ENCODE measurements around the gene SP2. TPM values are rescaled to one million over a fixed set of nuclear protein-coding genes. Genes with fewer than 3 reads are reported as not detected.

Gene SP2
- total and polyA plus RNA-seq, 2 of the 13 experiments (the other 11 are each of a cell fraction or from before 2014, with no cell fraction given), result 1.4 to 4.8 TPM

DNA sequence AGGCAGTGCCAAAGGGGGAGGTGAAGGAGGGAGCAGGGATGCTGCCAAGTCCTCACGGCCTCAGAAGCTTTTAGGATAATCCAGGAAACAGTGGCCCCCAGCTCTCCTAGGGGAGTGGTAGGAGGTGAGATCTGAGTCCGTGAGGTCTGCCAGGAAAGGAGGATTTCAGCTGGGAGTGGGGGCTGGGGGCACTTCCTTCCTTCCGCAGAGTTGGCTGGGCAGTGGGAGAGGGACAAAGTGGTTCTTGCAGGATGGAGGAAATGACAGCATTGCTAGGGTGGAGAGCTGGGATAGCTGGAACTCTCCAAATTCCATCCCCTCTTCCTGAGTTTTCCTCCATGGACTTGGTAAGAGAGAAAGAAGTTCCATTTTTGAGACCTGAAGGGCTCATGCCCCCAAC, 40.3 kb upstream of the SP2 start:
- CTCF ChIA-PET (ENCODE audit: low intra/inter-chr PET ratio, low total read pairs), result no interaction called here
- Histone ChIP-seq H3K27ac (ENCODE audit: extremely low read length, insufficient read depth, low read length) (no peak overlapping the region), H2AFZ (ENCODE audit: low read length) (no peak overlapping the region), H3K27me3 (ENCODE audit: control insufficient read depth in 1 of 2, insufficient read depth in 2 of 2, low read length in 2 of 2) (peaks cover 10 to 70% of the 10 kb centered on the region in 2 experiments; a peak in 4 of 5 replicates), H3K9ac (ENCODE audit: insufficient read depth, low read depth, low read length) (no peak overlapping the region), H3K4me2 (ENCODE audit: low read depth, low read length) (no peak overlapping the region), H3K4me3 (replicated peaks in 1 of 3; ENCODE audit: insufficient read depth in 1 of 3, low read depth in 2 of 3, low read length in 3 of 3) (no peak overlapping the region), H3K9me3 (ENCODE audit: low read length) (no peaks in the 10 kb centered on the region), H4K20me1 (ENCODE audit: insufficient read depth, low read length) (no peaks in the 10 kb centered on the region), H3K36me3 (replicated peaks in 1 of 2; ENCODE audit: control insufficient read depth in 1 of 2, insufficient read depth in 2 of 2, low read length in 2 of 2) (no peaks in the 10 kb centered on the region), H3K79me2 (ENCODE audit: insufficient read depth, low read length) (no peaks in the 10 kb centered on the region), H3K4me1 (ENCODE audit: insufficient read depth, low read length) (peaks cover 4% of the 10 kb centered on the region; the same call in 1 of the 2 replicates)
- ATAC-seq (no peak), FAIRE-seq (no peak), DNase-seq (ENCODE audit: low spot score) (no peak)
- POLR2A ChIA-PET, result interaction anchor here (2.1 kb wide), 1 partner anchor 40 kb away, joined by 8 read pairs; the partner anchor contains the start of gene SP2
- 18% methylated on average over 3 of the region's 3 CpGs for WGBS (ENCODE audit: low lambda C conversion rate)
- in situ Hi-C loops (cut with HindIII; ENCODE audit: extremely low pct_ligation_motif_present, low pct_unique_long_range_greater_than_20kb) (no loop called here), intact Hi-C loops (cut with micrococcal nuclease; ENCODE audit: unreplicated experiment) (no loop called here)
- no TSS peak for BruUV-seq (replicated peaks)
- TF ChIP-seq ZNF232 (CRISPR knock-in tag; IDR thresholded peaks at IDR 0.05; ENCODE audit: borderline replicate concordance), result no peak
- no peak for TF ChIP-seq HOXA7 (CRISPR knock-in tag; IDR thresholded peaks at IDR 0.05)
- no peak for TF ChIP-seq ZNF878 (CRISPR knock-in tag; IDR thresholded peaks at IDR 0.05)
- no peak for TF ChIP-seq TAF15 (IDR thresholded peaks at IDR 0.05; ENCODE audit: low read depth, low read length, poor library complexity, severe bottlenecking)
- TF ChIP-seq EED (CRISPR knock-in tag; IDR thresholded peaks at IDR 0.05), result no peak
- no peak for TF ChIP-seq KAT8 (CRISPR knock-in tag; IDR thresholded peaks at IDR 0.05)
- no peak for TF ChIP-seq ZNF234 (CRISPR knock-in tag; conservative IDR thresholded peaks at IDR 0.05)
- no peak for TF ChIP-seq CREM (IDR thresholded peaks at IDR 0.05)
- no peak for TF ChIP-seq CREM (CRISPR knock-in tag; IDR thresholded peaks at IDR 0.05)
- TF ChIP-seq JUN (CRISPR knock-in tag; IDR thresholded peaks at IDR 0.05), result no peak
- TF ChIP-seq, protein P1, sequence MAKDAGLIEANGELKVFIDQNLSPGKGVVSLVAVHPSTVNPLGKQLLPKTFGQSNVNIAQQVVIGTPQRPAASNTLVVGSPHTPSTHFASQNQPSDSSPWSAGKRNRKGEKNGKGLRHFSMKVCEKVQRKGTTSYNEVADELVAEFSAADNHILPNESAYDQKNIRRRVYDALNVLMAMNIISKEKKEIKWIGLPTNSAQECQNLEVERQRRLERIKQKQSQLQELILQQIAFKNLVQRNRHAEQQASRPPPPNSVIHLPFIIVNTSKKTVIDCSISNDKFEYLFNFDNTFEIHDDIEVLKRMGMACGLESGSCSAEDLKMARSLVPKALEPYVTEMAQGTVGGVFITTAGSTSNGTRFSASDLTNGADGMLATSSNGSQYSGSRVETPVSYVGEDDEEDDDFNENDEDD (CRISPR knock-in tag; IDR thresholded peaks at IDR 0.05; ENCODE audit: borderline replicate concordance), result no peak
- no peak for TF ChIP-seq TRIM24 (CRISPR knock-in tag; IDR thresholded peaks at IDR 0.05)

Measured in HepG2 (cell line).